Measurements from ENCODE around the gene WNT8A.

WNT8A gene

GRCh38 chr5:138092301-138092700 lies 8.5 kb downstream of the WNT8A start:
- no peak for DNase-seq

- DNase-seq: no peak
Observed at GRCh38 chr5:138093036-138093435, 9.2 kb downstream of the WNT8A start.

GRCh38 chr5:138095100-138095907 lies 11.5 kb downstream of the WNT8A start:
- no peak for DNase-seq

- no peak for DNase-seq
Observed at GRCh38 chr5:138096363-138096762, 12.5 kb downstream of the WNT8A start.

GRCh38 chr5:138096997-138097828 lies 13.4 kb downstream of the WNT8A start:
- no peak for DNase-seq

GRCh38 chr5:138102454-138103318 lies 18.9 kb downstream of the WNT8A start:
- DNase-seq: no peak

GRCh38 chr5:138103319-138103637 lies 19.4 kb downstream of the WNT8A start:
- no peak for DNase-seq

- DNase-seq: no peak
Observed at GRCh38 chr5:138105709-138106108, 21.9 kb downstream of the WNT8A start.

GRCh38 chr5:138107213-138107612 lies 23.4 kb downstream of the WNT8A start:
- DNase-seq: no peak

GRCh38 chr5:138109463-138110265 lies 25.8 kb downstream of the WNT8A start:
- DNase-seq: peak; percentile 33

GRCh38 chr5:138110266-138110963 lies 26.6 kb downstream of the WNT8A start:
- peak; percentile 13 for DNase-seq

- DNase-seq: no peak
Observed at GRCh38 chr5:138111181-138111580, 27.3 kb downstream of the WNT8A start.

- peak; percentile 54 for DNase-seq
Observed at GRCh38 chr5:138111937-138112336, 28.1 kb downstream of the WNT8A start.

- no peak for DNase-seq
Observed at GRCh38 chr5:138115254-138115653, 31.4 kb downstream of the WNT8A start.

- DNase-seq: no peak
Observed at GRCh38 chr5:138128334-138128733, 44.5 kb downstream of the WNT8A start.

- no peak for DNase-seq
Observed at GRCh38 chr5:138129347-138129746, 45.5 kb downstream of the WNT8A start.

- DNase-seq: no peak
Observed at GRCh38 chr5:138132543-138132942, 48.7 kb downstream of the WNT8A start.

GRCh38 chr5:138138949-138139780 lies 55.3 kb downstream of the WNT8A start, which contains the start of gene NME5:
TSS of gene NME5 (minus strand) at chr5:138139428. CDS start at chr5:138138780, 648 bp downstream.
- DNase-seq: peak; percentile 39

- no peak for DNase-seq
Observed at GRCh38 chr5:138139781-138140090, 55.9 kb downstream of the WNT8A start.

GRCh38 chr5:138140268-138140667 lies 56.4 kb downstream of the WNT8A start:
- no peak for DNase-seq

Data from EL (cell line).